Gastrocnemius medialis (tissue), 4 donors: Measurements from ENCODE around the gene PSME3IP1. TPM values are rescaled to one million over a fixed set of nuclear protein-coding genes. Genes with fewer than 3 reads are reported as not detected.
A peak's percentile ranks its signal among the peaks of the same experiment; 100 is the strongest.

Experiments
- ATAC-seq, 2 donors: fragments of 150-250 bp; one replicate each; pipeline ENCODE4 v1.9.1; 2016
- DNase-seq, 2 donors: peaks; one replicate each; pipeline ENCODE4 v3.0.0-alpha.2; 2019
- H3K27ac ChIP-seq, 4 donors: fragments of 200-600 bp; sonication (generic); 1 replicate in 1 of 4; 2 replicates in 3 of 4; pipeline ENCODE4 v1.5.1; 2016 to 2018; ENCODE audit warnings: mild to moderate bottlenecking in 2 of 4, moderate library complexity in 1 of 4
- H3K27me3 ChIP-seq, 3 donors: fragments of 200-600 bp; sonication (generic) in 2 of 3; 1 replicate in 1 of 3; 2 replicates in 2 of 3; pipeline versions ENCODE4 v1.5.1 to v1.6.0; 2016 to 2019; ENCODE audit warnings: mild to moderate bottlenecking in 1 of 3, moderate library complexity in 1 of 3
- H3K36me3 ChIP-seq, 2 donors: fragments of 200-600 bp; sonication (generic) in 1 of 2; one replicate each; pipeline ENCODE4 v1.5.1; 2017 to 2018
- H3K4me1 ChIP-seq, 2 donors: fragments of 200-600 bp; sonication (generic) in 1 of 2; one replicate each; pipeline ENCODE4 v1.5.1; 2016 to 2017; ENCODE audit warnings: mild to moderate bottlenecking in 2 of 2
- H3K4me3 ChIP-seq, 4 donors: fragments of 200-600 bp; sonication (generic) in 3 of 4; 1 replicate in 1 of 4; 2 replicates in 3 of 4; pipeline ENCODE4 v1.5.1; 2016 to 2019; ENCODE audit warnings: mild to moderate bottlenecking in 2 of 4
- H3K9me3 ChIP-seq, 3 donors: fragments of 200-600 bp; sonication (generic) in 2 of 3; 1 replicate in 1 of 3; 2 replicates in 2 of 3; pipeline ENCODE4 v1.5.1; 2016 to 2019
- POLR2A ChIP-seq, 2 donors: fragments of 450-650 bp; IDR thresholded peaks; one replicate each; pipeline ENCODE4 v1.6.1; 2017; ENCODE audit warnings: antibody characterized with exemption in 2 of 2, mild to moderate bottlenecking in 2 of 2, moderate library complexity in 2 of 2
- in situ Hi-C, 4 donors: fragments of 200-750 bp; cut with MboI; loops; one replicate each; pipeline versions ENCODE4 v1.15.0 to v1.8.0; 2017; ENCODE audit warnings: low sequenced_read_pairs in 4 of 4
- intact Hi-C: fragments of 100-400 bp; cut with DNase I; formaldehyde crosslinking; loops from one replicate; pipeline ENCODE4 v1.15.1; 2023; ENCODE audit warnings: low total_unique reads
- total RNA-seq, 4 donors: library from RNA; depleted of rRNA; stranded (reverse); fragments of >200 nt; gene quantifications; one replicate each; pipeline versions ENCODE4 v1.1.0 to v1.2.3, GENCODE V29; 2016
- TF ChIP-seq, protein P1 (sequence below), 5 experiments: fragments of 450-650 bp in 3 of 5; fragments of 200-600 bp in 2 of 5; sonication (generic) in 2 of 5; IDR thresholded peaks in 4 of 5; conservative IDR thresholded peaks in 1 of 5; 1 replicate in 4 of 5; 2 replicates in 1 of 5; pipeline ENCODE4 v1.5.1; 2016 to 2019; ENCODE audit warnings: antibody characterized with exemption in 5 of 5, mild to moderate bottlenecking in 3 of 5, moderate library complexity in 3 of 5

PSME3IP1 gene
- total RNA-seq, 4 donors from 2014 or later = 43.8 to 57.6 (median 53.4) TPM

- in situ Hi-C loops = no loop called here
These were observed 77.4 kb downstream of the PSME3IP1 start for GRCh38 chr16:57108432-57108831.

DNA sequence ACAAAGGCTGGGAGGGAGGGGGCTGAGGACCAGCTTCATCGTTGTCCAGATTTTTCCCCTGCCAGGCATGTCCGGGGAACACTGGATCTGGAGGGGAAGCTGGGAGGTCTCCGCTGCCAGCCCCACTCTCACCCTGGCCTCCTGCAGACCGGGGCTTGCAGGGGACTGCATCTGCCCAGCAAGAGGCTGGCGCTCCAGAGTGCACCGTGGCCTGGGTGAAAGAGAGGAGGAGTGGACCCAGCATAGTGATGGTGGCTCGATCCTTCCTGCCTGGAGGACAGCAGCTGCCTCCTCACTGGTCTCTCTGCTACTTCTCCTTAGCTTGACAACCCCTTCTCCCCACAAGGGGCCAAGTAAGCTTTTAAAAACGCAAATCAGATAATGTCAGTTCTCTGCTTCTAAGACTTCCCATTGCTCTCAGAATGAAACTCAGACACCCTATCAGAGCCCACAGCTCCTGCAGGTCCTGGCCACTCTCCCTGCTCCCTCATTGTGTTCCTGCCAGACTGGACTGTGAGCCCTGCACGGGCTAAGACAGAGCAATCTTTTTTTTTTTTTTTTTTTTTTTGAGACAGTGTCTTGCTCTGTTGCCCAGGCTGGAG lies 78.4 kb downstream of the PSME3IP1 start:
- Histone ChIP-seq H3K36me3 (no peaks in the 10 kb centered on the region), H3K4me3 (no peak overlapping the region), H3K9me3 (no peaks in the 10 kb centered on the region), H3K27ac (no peak overlapping the region), H3K4me1 (peaks cover 0 to 11% of the 10 kb centered on the region in 2 donors), H3K27me3 (no peaks in the 10 kb centered on the region)
- in situ Hi-C loops (no loop called here), intact Hi-C loops (no loop called here)
- ATAC-seq (no peak), DNase-seq (no peak)
- TF ChIP-seq POLR2A (IDR thresholded peaks at IDR 0.05) = no peak
- TF ChIP-seq, protein P1, sequence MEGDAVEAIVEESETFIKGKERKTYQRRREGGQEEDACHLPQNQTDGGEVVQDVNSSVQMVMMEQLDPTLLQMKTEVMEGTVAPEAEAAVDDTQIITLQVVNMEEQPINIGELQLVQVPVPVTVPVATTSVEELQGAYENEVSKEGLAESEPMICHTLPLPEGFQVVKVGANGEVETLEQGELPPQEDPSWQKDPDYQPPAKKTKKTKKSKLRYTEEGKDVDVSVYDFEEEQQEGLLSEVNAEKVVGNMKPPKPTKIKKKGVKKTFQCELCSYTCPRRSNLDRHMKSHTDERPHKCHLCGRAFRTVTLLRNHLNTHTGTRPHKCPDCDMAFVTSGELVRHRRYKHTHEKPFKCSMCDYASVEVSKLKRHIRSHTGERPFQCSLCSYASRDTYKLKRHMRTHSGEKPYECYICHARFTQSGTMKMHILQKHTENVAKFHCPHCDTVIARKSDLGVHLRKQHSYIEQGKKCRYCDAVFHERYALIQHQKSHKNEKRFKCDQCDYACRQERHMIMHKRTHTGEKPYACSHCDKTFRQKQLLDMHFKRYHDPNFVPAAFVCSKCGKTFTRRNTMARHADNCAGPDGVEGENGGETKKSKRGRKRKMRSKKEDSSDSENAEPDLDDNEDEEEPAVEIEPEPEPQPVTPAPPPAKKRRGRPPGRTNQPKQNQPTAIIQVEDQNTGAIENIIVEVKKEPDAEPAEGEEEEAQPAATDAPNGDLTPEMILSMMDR (IDR thresholded peaks at IDR 0.05 in 4 of 5, conservative IDR thresholded peaks at IDR 0.05 in 1 of 5) = no peak

More at GRCh38 chr16:57108432-57108831, 77.4 kb downstream of the PSME3IP1 start:
- DNase-seq (no peak), ATAC-seq (no peak)
- intact Hi-C loops = no loop called here
- no peaks in the 10 kb centered on the region for H3K27me3 ChIP-seq
- no peak for TF ChIP-seq POLR2A (IDR thresholded peaks at IDR 0.05)
- no peaks in the 10 kb centered on the region for H3K36me3 ChIP-seq
- H3K4me1 ChIP-seq = peaks cover 0 to 11% of the 10 kb centered on the region in 2 donors
- no peak overlapping the region for H3K27ac ChIP-seq
- H3K9me3 ChIP-seq = no peaks in the 10 kb centered on the region
- no peak overlapping the region for H3K4me3 ChIP-seq

GRCh38 chr16:57106767-57107166 lies 79.1 kb downstream of the PSME3IP1 start:
- intact Hi-C loops (no loop called here), in situ Hi-C loops (no loop called here)
- no peak overlapping the region for H3K4me3 ChIP-seq
- H3K27me3 ChIP-seq = no peaks in the 10 kb centered on the region
- no peak overlapping the region for H3K27ac ChIP-seq
- H3K36me3 ChIP-seq = no peaks in the 10 kb centered on the region
- no peak for DNase-seq
- H3K9me3 ChIP-seq = no peaks in the 10 kb centered on the region
- ATAC-seq = peak in 1 of 2 donors; percentile 36
- no peak for TF ChIP-seq POLR2A (IDR thresholded peaks at IDR 0.05)
- TF ChIP-seq, protein P1 (IDR thresholded peaks at IDR 0.05 in 4 of 5, conservative IDR thresholded peaks at IDR 0.05 in 1 of 5) = no peak
- peaks cover 0 to 11% of the 10 kb centered on the region in 2 donors for H3K4me1 ChIP-seq

- in situ Hi-C loops (no loop called here), intact Hi-C loops (no loop called here)
- no peaks in the 10 kb centered on the region for H3K9me3 ChIP-seq
These were observed 80.7 kb downstream of the PSME3IP1 start for GRCh38 chr16:57105184-57105583.

DNA sequence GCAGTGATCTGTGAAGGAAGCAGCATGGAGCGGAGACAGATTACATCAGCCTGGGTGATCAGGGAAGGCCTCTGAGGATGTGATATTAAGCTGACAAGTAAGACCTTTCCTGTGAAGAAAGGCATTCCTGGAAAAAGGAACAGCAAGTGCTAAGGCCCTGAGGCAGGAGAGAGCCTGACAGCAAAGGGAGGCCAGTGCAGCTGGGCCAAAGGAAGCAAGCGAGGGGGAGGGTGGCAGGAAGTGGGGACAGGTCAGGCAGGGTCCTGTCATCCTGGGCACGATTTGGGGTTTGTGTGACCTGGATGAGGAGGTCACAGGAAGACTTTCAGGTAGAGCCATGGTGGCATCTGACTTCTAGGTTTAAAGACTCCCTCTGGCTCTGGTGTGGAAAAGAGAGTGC lies 81.1 kb downstream of the PSME3IP1 start:
- TF ChIP-seq POLR2A (IDR thresholded peaks at IDR 0.05) = no peak
- Histone ChIP-seq H3K4me3 (no peak overlapping the region), H3K27ac (no peak overlapping the region), H3K27me3 (no peaks in the 10 kb centered on the region), H3K4me1 (peaks cover 0 to 11% of the 10 kb centered on the region in 2 donors), H3K9me3 (no peaks in the 10 kb centered on the region), H3K36me3 (no peaks in the 10 kb centered on the region)
- in situ Hi-C loops = no loop called here
- ATAC-seq = no peak
- DNase-seq = no peak
- intact Hi-C loops = no loop called here

More at GRCh38 chr16:57105184-57105583, 80.7 kb downstream of the PSME3IP1 start:
- no peaks in the 10 kb centered on the region for H3K27me3 ChIP-seq
- no peak for DNase-seq
- H3K27ac ChIP-seq = no peak overlapping the region
- peaks cover 0 to 11% of the 10 kb centered on the region in 2 donors for H3K4me1 ChIP-seq
- no peak overlapping the region for H3K4me3 ChIP-seq
- no peaks in the 10 kb centered on the region for H3K36me3 ChIP-seq
- ATAC-seq = no peak
- no peak for TF ChIP-seq POLR2A (IDR thresholded peaks at IDR 0.05)
- TF ChIP-seq, protein P1 (IDR thresholded peaks at IDR 0.05 in 4 of 5, conservative IDR thresholded peaks at IDR 0.05 in 1 of 5) = no peak
